Measurements from ENCODE around the gene LDLRAD3.
A peak's percentile ranks its signal among the peaks of the same experiment; 100 is the strongest.

The LDLRAD3 gene

GRCh38 chr11:36103933-36104530 is 160.2 kb downstream of the LDLRAD3 start:
- Histone ChIP-seq H3K9me3 (no peaks in the 10 kb centered on the region), H3K4me3 (no peak overlapping the region), H3K4me1 (peaks cover 3% of the 10 kb centered on the region; the same call in 1 of the 2 replicates), H3K27me3 (ENCODE audit: low read depth) (no peaks in the 10 kb centered on the region), H3K36me3 (replicated peaks) (0 out of 2 replicates have a peak, but pooled peaks cover 3% of the 10 kb centered on the region)
- DNase-seq (ENCODE audit: low spot score in 2 of 2), result no peak
- in situ Hi-C loops (cut with MboI; ENCODE audit: low sequenced_read_pairs), result no loop called here

- Histone ChIP-seq H3K27me3 (ENCODE audit: low read depth) (no peaks in the 10 kb centered on the region), H3K9me3 (no peaks in the 10 kb centered on the region), H3K4me3 (no peak overlapping the region), H3K36me3 (replicated peaks) (0 out of 2 replicates have a peak, but pooled peaks cover under 1% of the 10 kb centered on the region), H3K4me1 (peaks cover 6% of the 10 kb centered on the region)
- DNase-seq (ENCODE audit: low spot score in 2 of 2), result peak in 1 of 2 experiments; percentile 10
- in situ Hi-C loops (cut with MboI; ENCODE audit: low sequenced_read_pairs), result no loop called here
These were observed 160.8 kb downstream of the LDLRAD3 start for GRCh38 chr11:36104660-36104992.

GRCh38 chr11:36105743-36106581 is 162.1 kb downstream of the LDLRAD3 start:
- H3K36me3 ChIP-seq (replicated peaks), result no peaks in the 10 kb centered on the region
- H3K27me3 ChIP-seq (ENCODE audit: low read depth), result no peaks in the 10 kb centered on the region
- H3K4me3 ChIP-seq, result no peak overlapping the region
- H3K4me1 ChIP-seq, result peaks cover 20% of the 10 kb centered on the region
- H3K9me3 ChIP-seq, result no peaks in the 10 kb centered on the region
- in situ Hi-C loops (cut with MboI; ENCODE audit: low sequenced_read_pairs), result no loop called here
- no peak for DNase-seq (ENCODE audit: low spot score in 2 of 2)

- Histone ChIP-seq H3K36me3 (replicated peaks) (no peaks in the 10 kb centered on the region), H3K4me1 (peaks cover 20% of the 10 kb centered on the region), H3K4me3 (no peak overlapping the region), H3K27me3 (ENCODE audit: low read depth) (no peaks in the 10 kb centered on the region), H3K9me3 (no peaks in the 10 kb centered on the region)
- in situ Hi-C loops (cut with MboI; ENCODE audit: low sequenced_read_pairs), result no loop called here
- DNase-seq (ENCODE audit: low spot score in 2 of 2), result no peak
These were observed 163.7 kb downstream of the LDLRAD3 start for GRCh38 chr11:36107547-36107946.

GRCh38 chr11:36108881-36109589 is 165.2 kb downstream of the LDLRAD3 start:
- in situ Hi-C loops (cut with MboI; ENCODE audit: low sequenced_read_pairs), result no loop called here
- no peak for DNase-seq (ENCODE audit: low spot score in 2 of 2)

GRCh38 chr11:36109590-36109849 is 165.7 kb downstream of the LDLRAD3 start:
- Histone ChIP-seq H3K36me3 (replicated peaks) (no peaks in the 10 kb centered on the region), H3K4me1 (peaks cover 20% of the 10 kb centered on the region), H3K9me3 (no peaks in the 10 kb centered on the region), H3K4me3 (no peak overlapping the region), H3K27me3 (ENCODE audit: low read depth) (no peaks in the 10 kb centered on the region)
- in situ Hi-C loops (cut with MboI; ENCODE audit: low sequenced_read_pairs), result no loop called here
- DNase-seq (ENCODE audit: low spot score in 2 of 2), result no peak

More at GRCh38 chr11:36108881-36109589, 165.2 kb downstream of the LDLRAD3 start:
- Histone ChIP-seq H3K4me1 (peaks cover 20% of the 10 kb centered on the region), H3K4me3 (no peak overlapping the region), H3K27me3 (ENCODE audit: low read depth) (no peaks in the 10 kb centered on the region), H3K9me3 (no peaks in the 10 kb centered on the region), H3K36me3 (replicated peaks) (no peaks in the 10 kb centered on the region)

GRCh38 chr11:36109850-36110606 is 166.2 kb downstream of the LDLRAD3 start:
- peak; percentile 39 to 68 for DNase-seq (ENCODE audit: low spot score in 2 of 2)
- in situ Hi-C loops (cut with MboI; ENCODE audit: low sequenced_read_pairs), result no loop called here
- H3K4me1 ChIP-seq, result peaks cover 19% of the 10 kb centered on the region
- no peaks in the 10 kb centered on the region for H3K36me3 ChIP-seq (replicated peaks)
- no peaks in the 10 kb centered on the region for H3K27me3 ChIP-seq (ENCODE audit: low read depth)
- H3K4me3 ChIP-seq, result no peak overlapping the region
- no peaks in the 10 kb centered on the region for H3K9me3 ChIP-seq

GRCh38 chr11:36110668-36111410 is 167.0 kb downstream of the LDLRAD3 start:
- Histone ChIP-seq H3K27me3 (ENCODE audit: low read depth) (no peaks in the 10 kb centered on the region), H3K4me3 (no peak overlapping the region)
- no peak for DNase-seq (ENCODE audit: low spot score in 2 of 2)

GRCh38 chr11:36114095-36114494 is 170.2 kb downstream of the LDLRAD3 start:
- no peaks in the 10 kb centered on the region for H3K27me3 ChIP-seq (ENCODE audit: low read depth)
- in situ Hi-C loops (cut with MboI; ENCODE audit: low sequenced_read_pairs), result no loop called here
- H3K4me1 ChIP-seq, result peaks cover 16% of the 10 kb centered on the region
- H3K36me3 ChIP-seq (replicated peaks), result no peaks in the 10 kb centered on the region
- H3K9me3 ChIP-seq, result no peaks in the 10 kb centered on the region
- no peak for DNase-seq (ENCODE audit: low spot score in 2 of 2)
- no peak overlapping the region for H3K4me3 ChIP-seq

More at GRCh38 chr11:36110668-36111410, 167.0 kb downstream of the LDLRAD3 start:
- H3K4me1 ChIP-seq, result peaks cover 16% of the 10 kb centered on the region
- H3K9me3 ChIP-seq, result no peaks in the 10 kb centered on the region
- in situ Hi-C loops (cut with MboI; ENCODE audit: low sequenced_read_pairs), result no loop called here
- no peaks in the 10 kb centered on the region for H3K36me3 ChIP-seq (replicated peaks)

GRCh38 chr11:36115378-36115801 is 171.5 kb downstream of the LDLRAD3 start:
- Histone ChIP-seq H3K9me3 (no peaks in the 10 kb centered on the region), H3K4me1 (peaks cover 5% of the 10 kb centered on the region), H3K27me3 (ENCODE audit: low read depth) (no peaks in the 10 kb centered on the region), H3K36me3 (replicated peaks) (no peaks in the 10 kb centered on the region), H3K4me3 (no peak overlapping the region)
- DNase-seq (ENCODE audit: low spot score in 2 of 2), result no peak
- in situ Hi-C loops (cut with MboI; ENCODE audit: low sequenced_read_pairs), result no loop called here

GRCh38 chr11:36116161-36116560 is 172.3 kb downstream of the LDLRAD3 start:
- Histone ChIP-seq H3K9me3 (no peaks in the 10 kb centered on the region), H3K27me3 (ENCODE audit: low read depth) (no peaks in the 10 kb centered on the region), H3K4me1 (no peaks in the 10 kb centered on the region), H3K36me3 (replicated peaks) (no peaks in the 10 kb centered on the region), H3K4me3 (no peak overlapping the region)
- no peak for DNase-seq (ENCODE audit: low spot score in 2 of 2)
- in situ Hi-C loops (cut with MboI; ENCODE audit: low sequenced_read_pairs), result no loop called here

GRCh38 chr11:36118084-36118483 is 174.2 kb downstream of the LDLRAD3 start:
- in situ Hi-C loops (cut with MboI; ENCODE audit: low sequenced_read_pairs), result no loop called here
- H3K9me3 ChIP-seq, result no peaks in the 10 kb centered on the region
- no peaks in the 10 kb centered on the region for H3K4me1 ChIP-seq
- no peak for DNase-seq (ENCODE audit: low spot score in 2 of 2)
- no peaks in the 10 kb centered on the region for H3K27me3 ChIP-seq (ENCODE audit: low read depth)
- no peaks in the 10 kb centered on the region for H3K36me3 ChIP-seq (replicated peaks)
- H3K4me3 ChIP-seq, result no peak overlapping the region

GRCh38 chr11:36119300-36119699 is 175.4 kb downstream of the LDLRAD3 start:
- no peak for DNase-seq (ENCODE audit: low spot score in 2 of 2)
- no peaks in the 10 kb centered on the region for H3K4me1 ChIP-seq
- no peaks in the 10 kb centered on the region for H3K27me3 ChIP-seq (ENCODE audit: low read depth)
- in situ Hi-C loops (cut with MboI; ENCODE audit: low sequenced_read_pairs), result no loop called here
- H3K36me3 ChIP-seq (replicated peaks), result no peaks in the 10 kb centered on the region
- H3K9me3 ChIP-seq, result no peaks in the 10 kb centered on the region
- no peak overlapping the region for H3K4me3 ChIP-seq
